ENCODE results near the gene ADAMTS17.
"Not testable (repeated sequence)": the region's sequence is repeated elsewhere in the genome, so short reads cannot be mapped to it uniquely, and the experiment has no call there.

ADAMTS17 gene

GRCh38 chr15:99987119-99987506 is 354.7 kb downstream of the ADAMTS17 start:
- no peak for ATAC-seq (ENCODE audit: low read depth)
- H3K36me3 Mint-ChIP-seq = no peaks in the 10 kb centered on the region

GRCh38 chr15:99986297-99987118 is 355.3 kb downstream of the ADAMTS17 start:
- no peak for ATAC-seq (ENCODE audit: low read depth)
- DNase-seq (ENCODE audit: low spot score in 2 of 2) = no peak
- Mint-ChIP-seq H3K27me3 (peaks cover 12% of the 10 kb centered on the region), H3K9me3 (peaks cover 2% of the 10 kb centered on the region), H3K4me3 (no peak overlapping the region), H3K36me3 (no peaks in the 10 kb centered on the region), H3K27ac (no peak overlapping the region), H3K4me1 (no peaks in the 10 kb centered on the region)

More at GRCh38 chr15:99987119-99987506, 354.7 kb downstream of the ADAMTS17 start:
- DNase-seq (ENCODE audit: low spot score in 2 of 2) = no peak
- Mint-ChIP-seq H3K4me1 (no peaks in the 10 kb centered on the region), H3K4me3 (no peak overlapping the region), H3K27ac (no peak overlapping the region), H3K27me3 (peaks cover 12% of the 10 kb centered on the region), H3K9me3 (peaks cover 2% of the 10 kb centered on the region)

DNA sequence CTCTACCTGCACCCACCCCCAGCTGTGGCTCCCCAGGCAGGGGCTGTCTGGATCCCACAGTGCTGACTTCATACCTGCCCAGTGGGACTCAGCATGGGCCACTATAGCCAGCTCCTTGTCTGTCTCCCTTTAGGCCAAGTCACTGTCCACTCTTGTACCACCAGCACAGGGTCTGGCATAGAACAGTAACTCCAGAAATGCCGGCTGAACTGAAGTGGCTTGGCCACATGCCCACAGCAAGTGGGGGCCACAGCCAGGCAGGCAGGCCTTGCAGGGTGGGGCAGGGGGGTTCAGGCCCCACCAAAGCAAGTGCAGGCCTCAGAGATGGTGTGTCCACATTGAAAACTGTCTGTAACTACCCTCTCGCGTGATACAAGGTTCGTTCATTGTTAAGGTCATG is 355.9 kb downstream of the ADAMTS17 start:
- peaks cover 2% of the 10 kb centered on the region for H3K9me3 Mint-ChIP-seq
- no peaks in the 10 kb centered on the region for H3K36me3 Mint-ChIP-seq
- ATAC-seq (ENCODE audit: low read depth) (no peak), DNase-seq (ENCODE audit: low spot score in 2 of 2) (no peak)
- no peaks in the 10 kb centered on the region for H3K4me1 Mint-ChIP-seq
- H3K4me3 Mint-ChIP-seq = no peak overlapping the region
- peaks cover 12% of the 10 kb centered on the region for H3K27me3 Mint-ChIP-seq
- H3K27ac Mint-ChIP-seq = no peak overlapping the region

DNA sequence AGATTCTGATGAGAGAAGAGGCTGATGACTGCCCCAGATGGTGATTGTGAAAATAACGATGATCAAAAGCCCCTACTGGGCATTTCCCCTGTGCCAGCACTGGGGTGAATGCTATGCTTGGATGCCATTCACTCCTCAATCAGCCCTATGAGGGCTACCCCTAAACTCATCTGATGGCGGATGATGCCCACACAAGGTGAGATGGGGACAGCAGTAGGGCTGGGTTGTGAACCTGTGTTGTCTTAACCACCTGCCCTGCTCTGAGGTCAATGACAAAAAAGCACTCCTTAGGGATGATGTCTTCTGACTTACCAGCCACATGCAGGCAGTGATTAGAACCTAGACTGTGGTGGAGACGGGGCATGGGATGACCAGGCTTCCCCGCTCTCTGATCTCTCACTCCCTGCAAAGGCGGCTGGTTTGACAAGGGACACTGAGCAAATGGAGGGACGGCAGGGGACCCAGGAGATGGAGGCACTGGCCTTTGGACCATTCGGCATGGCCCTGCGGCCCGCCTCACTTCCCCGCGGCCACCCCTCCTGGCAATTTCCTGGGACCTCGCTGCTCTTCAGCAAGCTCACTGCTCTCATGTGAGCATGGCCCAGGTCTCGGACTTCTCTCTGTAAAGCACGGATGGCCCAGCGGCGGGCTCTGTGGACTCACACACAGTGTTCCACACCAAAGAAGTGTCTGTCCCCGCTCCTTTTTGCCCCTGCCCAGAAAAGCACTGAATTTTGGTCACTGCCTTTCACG is 357.1 kb downstream of the ADAMTS17 start:
- H3K4me3 Mint-ChIP-seq = no peak overlapping the region
- no peaks in the 10 kb centered on the region for H3K36me3 Mint-ChIP-seq
- DNase-seq (ENCODE audit: low spot score in 2 of 2) = no peak
- peaks cover 12% of the 10 kb centered on the region for H3K27me3 Mint-ChIP-seq
- no peak overlapping the region for H3K27ac Mint-ChIP-seq
- ATAC-seq (ENCODE audit: low read depth) = no peak
- H3K4me1 Mint-ChIP-seq = no peaks in the 10 kb centered on the region
- peaks cover 2% of the 10 kb centered on the region for H3K9me3 Mint-ChIP-seq

DNA sequence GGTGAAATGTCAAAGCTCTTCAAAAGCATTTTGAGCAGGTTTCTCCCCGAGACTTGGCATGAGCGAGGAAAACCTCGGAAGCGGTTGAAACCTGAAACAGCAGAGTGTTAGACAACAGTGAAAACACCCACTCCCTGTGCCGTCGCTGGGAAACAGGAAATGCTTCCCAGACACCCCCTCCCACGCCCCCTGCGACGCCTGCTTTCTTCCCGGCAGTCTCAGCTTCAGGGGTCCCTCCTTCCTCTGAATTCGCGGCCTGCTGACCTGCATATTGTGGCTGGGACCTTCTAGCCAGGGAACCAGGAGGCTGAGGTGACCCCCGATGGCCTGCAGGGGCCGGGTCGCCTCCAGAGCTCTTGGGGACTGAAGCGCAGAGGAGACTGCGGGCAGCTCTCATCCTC is 357.9 kb downstream of the ADAMTS17 start:
- H3K9me3 Mint-ChIP-seq = peaks cover 2% of the 10 kb centered on the region
- no peak for DNase-seq (ENCODE audit: low spot score in 2 of 2)
- ATAC-seq (ENCODE audit: low read depth) = no peak
- no peak overlapping the region for H3K4me3 Mint-ChIP-seq
- no peaks in the 10 kb centered on the region for H3K4me1 Mint-ChIP-seq
- H3K27me3 Mint-ChIP-seq = peaks cover 13% of the 10 kb centered on the region
- H3K27ac Mint-ChIP-seq = no peak overlapping the region
- no peaks in the 10 kb centered on the region for H3K36me3 Mint-ChIP-seq

GRCh38 chr15:99983171-99983885 is 358.4 kb downstream of the ADAMTS17 start:
- no peak for ATAC-seq (ENCODE audit: low read depth)
- H3K4me3 Mint-ChIP-seq = no peak overlapping the region
- no peaks in the 10 kb centered on the region for H3K36me3 Mint-ChIP-seq
- H3K9me3 Mint-ChIP-seq = peaks cover 2% of the 10 kb centered on the region
- H3K27ac Mint-ChIP-seq = no peak overlapping the region
- H3K27me3 Mint-ChIP-seq = peaks cover 13% of the 10 kb centered on the region
- H3K4me1 Mint-ChIP-seq = no peaks in the 10 kb centered on the region
- no peak for DNase-seq (ENCODE audit: low spot score in 2 of 2)

GRCh38 chr15:99982662-99983061 is 359.1 kb downstream of the ADAMTS17 start:
- no peak for DNase-seq (ENCODE audit: low spot score in 2 of 2)
- Mint-ChIP-seq H3K4me1 (no peaks in the 10 kb centered on the region), H3K9me3 (no peaks in the 10 kb centered on the region), H3K36me3 (no peaks in the 10 kb centered on the region), H3K27ac (no peak overlapping the region), H3K4me3 (no peak overlapping the region), H3K27me3 (peaks cover 13% of the 10 kb centered on the region)
- no peak for ATAC-seq (ENCODE audit: low read depth)

GRCh38 chr15:99981839-99982658 is 359.7 kb downstream of the ADAMTS17 start:
- ATAC-seq (ENCODE audit: low read depth) = no peak
- H3K27me3 Mint-ChIP-seq = peaks cover 13% of the 10 kb centered on the region
- H3K27ac Mint-ChIP-seq = no peak overlapping the region
- no peaks in the 10 kb centered on the region for H3K9me3 Mint-ChIP-seq
- no peaks in the 10 kb centered on the region for H3K4me1 Mint-ChIP-seq
- H3K36me3 Mint-ChIP-seq = no peaks in the 10 kb centered on the region
- H3K4me3 Mint-ChIP-seq = no peak overlapping the region
- DNase-seq (ENCODE audit: low spot score in 2 of 2) = no peak

DNA sequence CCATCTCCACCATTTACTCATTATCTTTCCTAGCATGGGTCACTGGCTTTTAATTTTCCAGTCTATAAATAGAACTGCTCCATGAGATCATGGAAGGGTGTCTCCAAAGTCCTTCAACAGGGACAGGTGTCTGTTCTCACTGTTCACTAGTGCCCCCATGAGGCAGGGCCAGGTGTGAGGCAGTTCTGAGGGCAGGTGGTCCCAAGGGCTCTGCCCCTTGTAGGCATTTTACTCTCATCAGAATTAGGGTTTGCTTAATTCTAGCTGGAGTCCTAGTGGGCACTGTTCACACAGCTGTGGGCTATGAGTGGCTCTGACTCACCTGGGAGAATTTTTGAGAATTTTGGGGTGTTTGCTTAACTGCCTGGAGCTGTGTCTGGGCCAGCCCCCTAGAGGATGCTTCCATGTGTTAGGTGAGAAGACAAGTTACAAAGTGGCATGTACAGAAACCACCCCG is 360.6 kb downstream of the ADAMTS17 start:
- H3K9me3 Mint-ChIP-seq = no peaks in the 10 kb centered on the region
- DNase-seq (ENCODE audit: low spot score in 2 of 2) (no peak), ATAC-seq (ENCODE audit: low read depth) (no peak)
- peaks cover 14% of the 10 kb centered on the region for H3K27me3 Mint-ChIP-seq
- no peak overlapping the region for H3K27ac Mint-ChIP-seq
- H3K36me3 Mint-ChIP-seq = no peaks in the 10 kb centered on the region
- H3K4me1 Mint-ChIP-seq = no peaks in the 10 kb centered on the region
- no peak overlapping the region for H3K4me3 Mint-ChIP-seq

GRCh38 chr15:99980752-99981151 is 361.0 kb downstream of the ADAMTS17 start:
- H3K4me1 Mint-ChIP-seq = no peaks in the 10 kb centered on the region
- H3K27ac Mint-ChIP-seq = no peak overlapping the region
- H3K36me3 Mint-ChIP-seq = no peaks in the 10 kb centered on the region
- H3K27me3 Mint-ChIP-seq = peaks cover 14% of the 10 kb centered on the region
- no peaks in the 10 kb centered on the region for H3K9me3 Mint-ChIP-seq
- no peak for ATAC-seq (ENCODE audit: low read depth)
- H3K4me3 Mint-ChIP-seq = no peak overlapping the region
- no peak for DNase-seq (ENCODE audit: low spot score in 2 of 2)

- H3K4me3 Mint-ChIP-seq; H3K9me3 Mint-ChIP-seq; ATAC-seq (ENCODE audit: low read depth); DNase-seq (ENCODE audit: low spot score in 2 of 2); H3K27ac Mint-ChIP-seq; H3K36me3 Mint-ChIP-seq; H3K4me1 Mint-ChIP-seq: not testable (repeated sequence)
- H3K27me3 Mint-ChIP-seq = peaks cover 14% of the 10 kb centered on the region
Observed at GRCh38 chr15:99979886-99980285, 361.9 kb downstream of the ADAMTS17 start.

DNA sequence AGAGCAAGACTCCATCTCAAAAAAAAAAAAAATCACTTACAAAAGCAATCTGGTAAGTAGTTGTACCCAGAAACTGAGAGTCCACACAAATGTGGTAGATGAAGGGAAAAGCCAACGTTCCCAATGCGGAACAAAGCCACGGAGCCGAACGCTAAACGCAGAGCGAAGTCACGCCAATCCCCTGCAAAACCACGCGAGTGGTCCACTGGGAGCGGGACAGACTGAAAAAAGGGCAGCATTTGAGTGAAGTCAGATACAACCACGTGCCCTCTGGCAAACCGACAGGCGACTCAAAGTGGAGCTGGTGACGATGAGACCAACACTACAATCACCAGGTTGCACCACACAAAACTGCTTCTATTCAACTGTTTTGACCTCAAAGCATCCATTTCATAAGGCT is 362.4 kb downstream of the ADAMTS17 start:
- H3K4me3 Mint-ChIP-seq = no peak overlapping the region
- DNase-seq (ENCODE audit: low spot score in 2 of 2) (no peak), ATAC-seq (ENCODE audit: low read depth) (no peak)
- no peaks in the 10 kb centered on the region for H3K4me1 Mint-ChIP-seq
- H3K27ac Mint-ChIP-seq = no peak overlapping the region
- no peaks in the 10 kb centered on the region for H3K36me3 Mint-ChIP-seq
- H3K27me3 Mint-ChIP-seq = peaks cover 14% of the 10 kb centered on the region
- no peaks in the 10 kb centered on the region for H3K9me3 Mint-ChIP-seq

GRCh38 chr15:99978426-99978825 is 363.3 kb downstream of the ADAMTS17 start:
- no peaks in the 10 kb centered on the region for H3K4me1 Mint-ChIP-seq
- ATAC-seq (ENCODE audit: low read depth) = no peak
- H3K27ac Mint-ChIP-seq = no peak overlapping the region
- no peaks in the 10 kb centered on the region for H3K9me3 Mint-ChIP-seq
- no peak for DNase-seq (ENCODE audit: low spot score in 2 of 2)
- H3K27me3 Mint-ChIP-seq = peaks cover 11% of the 10 kb centered on the region
- no peak overlapping the region for H3K4me3 Mint-ChIP-seq
- no peaks in the 10 kb centered on the region for H3K36me3 Mint-ChIP-seq
